OCI-LY3 (cell line): ENCODE results near the gene TNRC6C.
"Not testable (repeated sequence)": the region's sequence is repeated elsewhere in the genome, so short reads cannot be mapped to it uniquely, and the experiment has no call there.

Experiments
- H2AFZ ChIP-seq: fragments of 200-600, 300-600 bp; shearing (Covaris generic); 2 replicates; pipeline ENCODE4 v1.6.0; 2014; ENCODE audit warnings: antibody characterized with exemption, low read depth, low read length
- H3K27ac ChIP-seq: fragments of 200-600, 300-600 bp; sonication (generic); 2 replicates; pipeline ENCODE4 v1.5.1; 2014; ENCODE audit warnings: mild to moderate bottlenecking, low read length, moderate library complexity, mixed read lengths
- H3K27me3 ChIP-seq: fragments of 200-600, 300-600 bp; sonication (generic); 2 replicates; pipeline ENCODE4 v1.6.1; 2014; ENCODE audit warnings: low read depth, low read length, mixed read lengths
- H3K36me3 ChIP-seq: fragments of 200-600, 300-600 bp; sonication (generic); replicated peaks from 2 replicates; pipeline ENCODE3; 2014; ENCODE audit warnings: low read depth, low read length, mixed read lengths
- H3K4me1 ChIP-seq: fragments of 300-600, 200-600 bp; sonication (generic); 2 replicates; pipeline ENCODE4 v1.6.1; 2014; ENCODE audit warnings: low read length, mixed read lengths
- H3K4me2 ChIP-seq: fragments of 200-600, 300-600 bp; sonication (generic); 2 replicates; pipeline ENCODE4 v1.6.1; 2014; ENCODE audit warnings: low read length, mixed read lengths
- H3K4me3 ChIP-seq: fragments of 300-600, 200-600 bp; sonication (generic); 2 replicates; pipeline ENCODE4 v1.5.1; 2014; ENCODE audit warnings: antibody characterized with exemption, mild to moderate bottlenecking, low read length, moderate library complexity
- H3K79me2 ChIP-seq: fragments of 300-600, 200-600 bp; shearing (Covaris generic); 2 replicates; pipeline ENCODE4 v1.6.1; 2014; ENCODE audit warnings: mild to moderate bottlenecking, low read length, mixed read lengths
- H3K9ac ChIP-seq: fragments of 300-600, 200-600 bp; shearing (Covaris generic); 2 replicates; pipeline ENCODE4 v1.6.0; 2014; ENCODE audit warnings: mild to moderate bottlenecking, low read length, moderate library complexity
- H3K9me3 ChIP-seq: fragments of 200-600, 300-600 bp; shearing (Covaris generic); 2 replicates; pipeline ENCODE4 v1.6.1; 2014; ENCODE audit warnings: low read length, mixed read lengths; ENCODE audit not compliant: insufficient read depth
- H4K20me1 ChIP-seq: fragments of 200-600, 300-600 bp; sonication (generic); 2 replicates; pipeline ENCODE4 v1.6.1; 2016; ENCODE audit warnings: low read length, mixed read lengths; ENCODE audit not compliant: insufficient read depth
- EZH2phosphoT487 ChIP-seq: fragments of 200-600 bp; shearing (Covaris generic); IDR thresholded peaks from 2 replicates; pipeline ENCODE4 v1.6.1; 2018; ENCODE audit warnings: antibody characterized with exemption, mixed run types, low read depth
- TF ChIP-seq, protein P1 (sequence below): fragments of 200-600, 300-600 bp; sonication (generic); IDR thresholded peaks from 2 replicates; pipeline ENCODE4 v1.5.1; 2014; ENCODE audit warnings: antibody characterized with exemption, low read length, low read depth

TNRC6C gene

GRCh38 chr17:78135858-78136500 is 177.5 kb downstream of the TNRC6C start:
- H3K9ac ChIP-seq: no peak overlapping the region
- no peak overlapping the region for H3K27ac ChIP-seq
- H3K4me2 ChIP-seq: no peak overlapping the region
- no peak overlapping the region for H2AFZ ChIP-seq
- H3K4me1 ChIP-seq: peaks cover 68% of the 10 kb centered on the region
- H4K20me1 ChIP-seq: no peaks in the 10 kb centered on the region
- H3K27me3 ChIP-seq: no peaks in the 10 kb centered on the region
- TF ChIP-seq, protein P1, sequence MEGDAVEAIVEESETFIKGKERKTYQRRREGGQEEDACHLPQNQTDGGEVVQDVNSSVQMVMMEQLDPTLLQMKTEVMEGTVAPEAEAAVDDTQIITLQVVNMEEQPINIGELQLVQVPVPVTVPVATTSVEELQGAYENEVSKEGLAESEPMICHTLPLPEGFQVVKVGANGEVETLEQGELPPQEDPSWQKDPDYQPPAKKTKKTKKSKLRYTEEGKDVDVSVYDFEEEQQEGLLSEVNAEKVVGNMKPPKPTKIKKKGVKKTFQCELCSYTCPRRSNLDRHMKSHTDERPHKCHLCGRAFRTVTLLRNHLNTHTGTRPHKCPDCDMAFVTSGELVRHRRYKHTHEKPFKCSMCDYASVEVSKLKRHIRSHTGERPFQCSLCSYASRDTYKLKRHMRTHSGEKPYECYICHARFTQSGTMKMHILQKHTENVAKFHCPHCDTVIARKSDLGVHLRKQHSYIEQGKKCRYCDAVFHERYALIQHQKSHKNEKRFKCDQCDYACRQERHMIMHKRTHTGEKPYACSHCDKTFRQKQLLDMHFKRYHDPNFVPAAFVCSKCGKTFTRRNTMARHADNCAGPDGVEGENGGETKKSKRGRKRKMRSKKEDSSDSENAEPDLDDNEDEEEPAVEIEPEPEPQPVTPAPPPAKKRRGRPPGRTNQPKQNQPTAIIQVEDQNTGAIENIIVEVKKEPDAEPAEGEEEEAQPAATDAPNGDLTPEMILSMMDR: no peak
- no peak for TF ChIP-seq EZH2phosphoT487
- H3K79me2 ChIP-seq: peaks cover 2% of the 10 kb centered on the region; the same call in 1 of the 2 replicates
- H3K9me3 ChIP-seq: no peaks in the 10 kb centered on the region
- H3K4me3 ChIP-seq: no peak overlapping the region
- peaks cover 7% of the 10 kb centered on the region for H3K36me3 ChIP-seq

DNA sequence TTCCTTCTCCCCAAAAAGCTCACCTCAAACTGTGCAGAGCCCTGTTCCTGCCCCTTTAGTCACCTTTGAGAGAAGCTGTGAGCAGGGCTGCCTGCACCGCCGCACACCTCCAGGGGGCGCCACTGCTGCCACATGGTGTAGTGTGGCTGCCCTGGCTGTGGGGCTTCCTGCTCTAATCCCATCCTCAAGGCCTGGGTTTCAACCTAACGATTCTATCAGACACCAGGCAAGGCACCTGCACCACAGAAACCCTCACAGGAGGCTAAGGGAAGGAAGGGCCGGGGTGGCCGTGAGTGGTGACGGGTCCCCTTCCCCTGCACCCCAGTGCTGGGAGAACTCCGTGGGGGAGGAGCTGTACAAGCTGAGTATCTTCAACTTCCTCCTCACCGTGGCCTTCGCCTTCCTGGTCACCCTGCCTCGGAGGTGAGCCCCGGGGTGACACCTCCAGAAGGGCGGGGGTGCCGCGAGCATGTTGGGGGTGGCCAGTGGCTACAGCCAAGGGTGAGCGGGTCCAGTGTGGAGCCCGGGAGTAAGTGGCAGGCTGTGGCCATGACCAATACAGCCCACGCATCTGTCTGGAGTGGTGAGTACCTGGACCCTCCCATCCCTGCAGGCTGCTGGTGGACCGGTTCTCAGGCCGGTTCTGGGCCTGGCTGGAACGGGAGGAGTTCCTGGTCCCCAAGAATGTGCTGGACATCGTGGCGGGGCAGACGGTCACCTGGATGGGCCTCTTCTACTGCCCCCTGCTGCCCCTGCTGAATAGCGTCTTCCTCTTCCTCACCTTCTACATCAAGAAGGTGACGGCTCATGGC is 179.1 kb downstream of the TNRC6C start:
- peak overlapping the region; percentile 73 for H3K9ac ChIP-seq
- no peaks in the 10 kb centered on the region for H4K20me1 ChIP-seq

GRCh38 chr17:78138204-78139060 is 179.9 kb downstream of the TNRC6C start:
- no peak for TF ChIP-seq EZH2phosphoT487
- H3K4me3 ChIP-seq: peak overlapping the region; percentile 72
- H3K27me3 ChIP-seq: no peaks in the 10 kb centered on the region
- H3K9ac ChIP-seq: peak overlapping the region; percentile 73
- H2AFZ ChIP-seq: no peak overlapping the region
- H3K4me2 ChIP-seq: peak overlapping the region; percentile 78
- peaks cover 72% of the 10 kb centered on the region for H3K4me1 ChIP-seq
- no peaks in the 10 kb centered on the region for H3K79me2 ChIP-seq
- peaks cover 11% of the 10 kb centered on the region for H3K36me3 ChIP-seq
- no peaks in the 10 kb centered on the region for H4K20me1 ChIP-seq
- H3K9me3 ChIP-seq: no peaks in the 10 kb centered on the region
- H3K27ac ChIP-seq: peak overlapping the region; percentile 62

More for the DNA sequence above, 179.1 kb downstream of the TNRC6C start:
- Histone ChIP-seq H3K36me3 (peaks cover 10% of the 10 kb centered on the region), H3K79me2 (no peaks in the 10 kb centered on the region), H3K4me2 (peak overlapping the region; percentile 78), H3K27me3 (no peaks in the 10 kb centered on the region), H3K4me1 (peaks cover 73% of the 10 kb centered on the region), H3K4me3 (peak overlapping the region; percentile 72), H3K27ac (peak overlapping the region; percentile 62), H2AFZ (no peak overlapping the region), H3K9me3 (no peaks in the 10 kb centered on the region)
- TF ChIP-seq, protein P1: peak; percentile 92
- no peak for TF ChIP-seq EZH2phosphoT487

GRCh38 chr17:78139861-78140168 is 181.3 kb downstream of the TNRC6C start:
- H3K27ac ChIP-seq: peak overlapping the region; percentile 15; the same call in 1 of the 2 replicates
- not testable (repeated sequence) for H3K9me3 ChIP-seq, H4K20me1 ChIP-seq, H3K79me2 ChIP-seq, H3K9ac ChIP-seq, H3K4me3 ChIP-seq, H3K36me3 ChIP-seq, H2AFZ ChIP-seq, H3K27me3 ChIP-seq
- peak overlapping the region; percentile 37 for H3K4me2 ChIP-seq
- H3K4me1 ChIP-seq: peaks cover 73% of the 10 kb centered on the region
